Activated CD4-positive, CD25-positive, alpha-beta regulatory T cell treated with anti-CD3 and anti-CD28 coated beads, Interleukin-2, amount 50 U/mL, for 16 hours (primary cell): Measurements from ENCODE around the gene TAS1R1.

Experiments
- DNase-seq: peaks from one replicate; pipeline ENCODE4 v3.0.0-alpha.2; 2020; ENCODE audit warnings: low read depth, low spot score

Gene TAS1R1

DNA sequence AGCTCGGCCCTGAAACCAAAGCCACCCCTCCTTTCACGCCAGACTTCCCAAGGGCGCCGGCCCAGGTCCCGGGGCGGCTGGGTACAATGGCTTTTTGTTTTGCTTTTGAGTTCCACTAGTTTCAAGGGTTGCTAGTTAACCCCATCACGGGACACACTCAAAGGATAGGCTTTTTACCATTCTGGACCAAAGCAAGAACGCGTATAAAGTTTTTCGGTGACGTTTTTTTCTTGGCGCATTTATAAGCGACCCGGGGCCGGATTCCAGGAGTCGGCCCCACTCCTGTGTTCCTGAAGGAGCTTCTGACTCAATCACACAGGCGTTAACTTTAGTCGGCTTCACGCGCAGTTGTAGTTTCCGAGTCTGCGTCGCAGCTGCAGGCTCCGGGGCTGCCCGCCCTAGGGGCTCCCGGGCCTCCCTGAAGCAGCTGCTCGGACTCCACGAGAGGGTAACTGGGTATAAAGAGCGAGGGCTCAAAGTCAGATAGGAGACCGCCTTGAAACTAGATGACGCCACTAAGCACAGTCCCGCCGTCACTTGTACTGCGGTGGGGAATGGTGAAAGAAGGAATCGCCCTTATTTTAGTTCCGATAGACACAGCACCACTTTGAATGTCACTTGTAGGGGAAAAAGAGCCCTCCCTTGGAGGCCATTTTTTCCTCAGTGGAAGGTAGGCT lies 48.3 kb downstream of the TAS1R1 start:
- DNase-seq: peak; percentile 30

DNA sequence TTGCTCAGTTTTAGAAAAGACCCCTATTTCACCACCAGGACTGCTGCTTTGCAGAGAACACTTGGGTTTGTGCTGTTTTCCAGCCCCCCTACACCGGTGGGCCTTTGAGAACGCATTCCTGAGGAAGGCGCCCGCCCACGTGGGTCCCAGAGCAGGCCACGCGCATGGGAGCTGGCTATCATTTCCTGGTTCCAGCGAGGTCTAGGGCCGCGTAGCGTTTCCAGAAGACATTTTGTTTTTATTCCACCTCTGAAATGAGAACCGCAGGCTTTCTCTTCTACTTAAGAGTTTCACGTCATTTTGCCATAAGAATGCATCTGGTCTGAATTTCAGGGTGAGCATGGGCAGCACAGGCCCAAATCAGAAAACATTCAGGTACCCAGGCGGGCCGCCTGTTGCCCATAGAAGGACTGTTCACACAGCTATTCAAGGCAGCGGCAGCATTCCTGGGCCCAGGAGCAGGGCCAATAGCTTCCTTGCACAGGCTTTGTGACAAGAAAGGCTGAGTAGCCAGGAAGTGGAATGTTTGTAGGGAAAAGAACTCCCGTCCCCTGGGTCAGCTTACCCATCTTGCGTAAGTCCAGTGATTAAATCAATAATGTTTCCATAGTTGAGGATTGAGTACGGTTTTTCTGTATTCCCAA lies 48.9 kb downstream of the TAS1R1 start:
- no peak for DNase-seq

DNA sequence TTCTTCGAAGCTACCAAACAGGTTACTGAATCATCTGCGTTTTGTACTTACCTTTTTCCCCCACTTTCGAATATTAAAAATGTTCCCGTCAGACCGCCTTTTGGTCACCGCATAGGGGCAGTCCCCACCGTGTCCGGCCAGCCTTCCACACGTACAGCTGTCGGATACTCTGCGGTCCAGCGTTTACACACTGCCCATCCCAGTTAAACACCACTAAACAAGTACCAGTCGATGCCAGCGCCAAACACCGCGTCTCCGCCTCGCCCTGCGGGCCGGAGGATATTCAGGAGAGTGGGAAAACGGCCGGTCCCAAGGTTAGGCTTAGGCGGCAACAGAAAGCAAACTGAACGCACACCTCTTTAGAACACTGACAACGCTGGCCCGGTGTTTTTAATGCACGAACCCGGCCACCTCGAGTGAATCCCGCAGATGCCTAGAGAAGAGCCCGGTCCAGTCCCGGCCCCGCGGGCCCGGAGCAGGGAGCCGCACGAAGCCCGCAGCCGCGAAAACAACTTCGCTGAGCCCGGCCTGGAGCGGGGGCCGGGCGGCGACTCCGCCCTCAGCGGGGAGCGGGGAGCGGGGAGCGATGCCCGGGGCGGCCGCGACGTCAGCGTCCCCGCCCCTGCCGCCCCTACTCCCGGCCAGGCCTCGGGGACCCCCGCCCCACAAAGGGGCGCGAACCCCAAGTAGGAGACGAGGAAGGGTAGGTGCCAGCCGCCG lies 57.7 kb downstream of the TAS1R1 start:
- no peak for DNase-seq

DNA sequence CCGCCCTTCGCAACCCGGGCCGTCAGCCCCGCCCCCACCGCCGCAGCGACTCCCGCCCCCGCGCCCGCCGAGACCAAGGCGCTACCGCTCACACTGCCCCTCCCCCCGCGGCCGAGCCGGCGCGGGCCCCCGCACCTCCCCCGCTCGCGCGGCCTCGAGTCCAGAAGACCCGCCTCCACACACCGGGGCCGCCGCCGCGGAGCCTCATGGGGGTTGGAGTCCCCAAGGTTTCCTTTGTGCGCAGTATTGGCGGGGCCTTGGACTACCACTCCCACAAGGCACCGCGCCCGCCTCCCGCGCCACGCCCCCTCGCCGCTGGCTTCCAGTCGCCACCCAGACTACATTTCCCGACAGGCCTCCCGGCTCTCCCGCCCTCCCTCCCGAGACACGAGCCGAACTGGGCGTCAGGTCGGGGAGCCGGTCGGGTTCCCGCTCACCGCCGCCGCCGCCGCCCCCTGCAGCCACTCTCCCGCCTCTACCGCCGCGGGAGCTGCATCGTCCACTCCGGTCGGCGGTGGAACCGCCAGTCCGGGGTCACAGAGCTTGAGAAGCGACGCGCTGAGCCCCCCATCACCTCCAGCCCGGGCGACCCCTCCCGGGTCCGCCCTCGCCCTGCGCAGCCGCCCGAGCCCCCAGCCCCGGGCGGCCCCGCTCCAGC lies 58.4 kb downstream of the TAS1R1 start, which contains the start of gene PHF13:
TSS of gene PHF13 (plus strand) at position 371 of the 658 bp plus-strand sequence. CDS start 336 bp downstream, outside the sequence.
- DNase-seq: peak; percentile 99

DNA sequence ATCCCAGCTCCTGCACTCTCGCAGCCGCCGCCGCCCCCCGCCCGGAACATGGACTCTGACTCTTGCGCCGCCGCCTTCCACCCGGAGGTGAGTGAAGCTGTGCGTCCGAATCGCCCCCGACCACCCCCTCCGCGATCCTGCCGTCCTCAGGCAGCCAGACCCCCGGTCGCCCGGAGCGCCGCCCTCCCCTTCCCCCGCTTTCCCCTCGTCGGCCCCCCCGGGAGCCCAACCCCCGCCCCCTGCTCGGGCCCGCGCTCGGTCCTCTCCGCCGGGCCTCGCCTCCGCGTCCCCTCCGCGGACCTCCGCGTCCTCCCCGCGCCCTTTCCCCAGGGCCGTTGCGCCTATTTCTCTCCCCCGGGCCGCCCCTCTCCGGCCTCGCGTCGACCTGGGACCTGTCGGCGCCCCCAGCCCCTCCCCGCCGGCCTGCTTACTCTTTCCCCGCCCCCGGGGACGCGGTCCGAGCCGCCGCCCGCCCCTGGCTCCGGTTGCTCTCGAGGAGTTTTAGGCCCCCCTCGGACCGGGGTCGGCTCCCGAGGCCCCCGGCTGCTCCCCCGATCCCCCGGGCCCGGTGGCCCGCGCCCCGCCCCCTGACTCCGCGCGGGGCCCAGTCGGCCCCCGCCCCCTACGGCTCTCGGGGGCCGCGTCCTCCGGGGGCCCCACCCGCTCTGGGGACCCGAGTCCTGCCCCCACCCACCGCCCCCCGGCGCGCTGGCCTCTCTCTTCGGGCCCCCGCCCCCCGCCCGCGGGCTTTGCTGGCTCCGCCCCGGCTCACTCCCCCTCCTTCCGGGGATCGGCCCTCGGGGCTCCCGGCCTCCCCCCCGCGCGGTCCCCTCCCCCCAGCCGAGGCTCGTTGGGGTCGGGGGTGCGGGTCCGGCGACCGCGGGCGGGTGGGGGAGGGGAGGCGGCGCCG lies 59.2 kb downstream of the TAS1R1 start:
- no peak for DNase-seq

DNA sequence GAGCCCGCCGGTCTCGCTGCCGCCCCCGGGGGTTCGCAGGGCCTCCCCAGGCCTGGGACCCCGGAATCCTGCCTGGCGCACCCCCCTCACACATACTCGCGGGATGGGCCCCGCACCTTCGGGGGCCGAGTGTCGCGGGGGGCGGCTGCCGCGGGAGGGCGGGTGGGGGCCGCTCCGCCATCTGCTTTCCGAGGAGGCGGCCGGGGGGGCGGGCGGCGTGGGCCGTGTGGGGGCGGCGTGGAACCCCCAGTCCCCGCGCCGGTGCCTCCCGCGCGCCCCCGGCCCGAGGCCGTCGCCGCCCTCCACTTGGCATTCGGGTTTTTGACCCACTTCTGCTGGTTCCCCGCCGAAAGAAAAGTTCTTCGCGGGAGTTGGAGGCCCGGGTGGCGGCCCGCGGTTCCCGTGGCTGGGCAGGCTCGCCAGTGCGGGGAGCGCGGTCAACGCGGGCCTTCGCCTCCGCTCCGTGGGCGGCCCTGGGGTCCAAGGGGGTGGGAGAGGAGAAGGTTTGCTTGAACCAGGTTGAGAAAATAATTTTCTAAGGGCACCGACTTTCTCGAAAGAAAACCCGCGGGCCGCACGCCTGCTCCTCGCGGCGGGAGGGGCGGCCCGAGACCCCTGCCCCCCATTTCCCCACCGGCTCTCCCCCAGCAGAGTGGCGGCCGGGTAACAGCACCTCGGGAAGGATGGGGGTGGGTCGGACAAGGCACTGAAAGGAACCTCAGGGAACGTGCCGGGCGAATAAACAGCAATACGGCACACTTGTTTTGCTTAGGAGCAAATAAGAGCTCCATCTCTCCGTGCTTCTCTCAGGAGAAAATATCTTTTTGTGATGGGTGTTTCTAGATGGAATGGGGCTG lies 60.0 kb downstream of the TAS1R1 start:
- DNase-seq: no peak

DNA sequence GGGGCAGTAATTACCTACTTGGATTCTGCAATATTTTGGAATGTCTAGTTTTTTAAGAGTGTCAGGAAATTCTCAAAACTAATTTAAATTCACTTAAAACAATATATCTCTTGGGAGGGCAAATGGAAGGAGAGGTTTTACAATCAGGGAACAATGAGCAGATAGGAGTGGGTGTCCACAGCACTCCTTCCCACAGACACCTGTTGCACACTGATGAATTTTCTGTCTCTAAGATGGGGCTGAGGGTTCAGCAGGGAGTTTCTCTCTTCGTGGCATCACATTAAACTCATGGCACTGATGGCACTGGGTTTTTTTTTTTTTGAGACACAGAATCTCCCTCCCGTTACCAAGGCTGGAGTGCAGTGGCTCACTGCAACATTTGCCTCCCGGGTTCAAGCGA lies 63.9 kb downstream of the TAS1R1 start:
- no peak for DNase-seq

DNA sequence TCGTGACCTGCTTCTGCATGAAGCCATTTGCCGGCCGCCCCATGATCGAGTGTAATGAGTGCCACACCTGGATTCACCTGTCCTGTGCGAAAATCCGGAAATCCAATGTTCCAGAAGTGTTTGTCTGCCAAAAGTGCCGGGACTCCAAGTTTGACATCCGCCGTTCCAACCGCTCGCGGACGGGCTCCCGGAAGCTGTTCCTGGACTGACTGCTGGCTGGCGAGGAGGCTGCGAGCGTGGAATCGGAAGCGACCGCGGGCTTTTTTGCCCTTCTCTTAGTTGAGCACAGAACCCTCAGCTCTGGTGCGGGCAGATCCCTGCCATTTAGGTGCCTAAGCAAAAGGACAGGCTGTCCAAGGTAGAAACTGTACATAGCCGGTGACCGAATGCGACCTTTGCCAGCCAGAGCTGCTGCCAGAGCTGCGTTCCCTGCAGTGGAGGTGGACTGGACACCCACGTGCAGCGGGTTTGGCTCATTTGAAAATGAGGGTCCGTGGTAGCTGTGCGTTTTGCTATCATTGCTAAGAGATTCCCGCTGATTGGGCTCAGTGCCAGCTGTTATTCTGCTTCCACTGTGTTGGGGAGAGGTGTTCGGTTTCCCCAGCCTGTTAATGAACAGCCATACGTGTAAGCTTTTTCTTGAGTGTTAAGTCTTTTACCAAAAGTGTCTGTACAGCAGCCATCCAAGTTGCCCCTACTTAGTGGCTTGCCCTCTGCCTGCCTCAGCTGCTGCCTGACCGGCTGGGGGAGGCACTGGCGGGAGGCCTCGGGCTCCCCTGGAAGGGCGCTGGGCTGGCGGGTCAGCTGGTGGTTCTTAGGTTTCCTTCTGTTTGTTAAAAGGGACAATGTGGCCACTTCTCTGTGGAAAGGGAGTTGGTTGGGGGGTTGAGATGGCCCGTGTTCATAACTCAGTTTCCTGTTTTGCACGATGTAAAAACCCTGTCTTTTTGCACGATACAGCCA lies 66.6 kb downstream of the TAS1R1 start:
- no peak for DNase-seq

DNA sequence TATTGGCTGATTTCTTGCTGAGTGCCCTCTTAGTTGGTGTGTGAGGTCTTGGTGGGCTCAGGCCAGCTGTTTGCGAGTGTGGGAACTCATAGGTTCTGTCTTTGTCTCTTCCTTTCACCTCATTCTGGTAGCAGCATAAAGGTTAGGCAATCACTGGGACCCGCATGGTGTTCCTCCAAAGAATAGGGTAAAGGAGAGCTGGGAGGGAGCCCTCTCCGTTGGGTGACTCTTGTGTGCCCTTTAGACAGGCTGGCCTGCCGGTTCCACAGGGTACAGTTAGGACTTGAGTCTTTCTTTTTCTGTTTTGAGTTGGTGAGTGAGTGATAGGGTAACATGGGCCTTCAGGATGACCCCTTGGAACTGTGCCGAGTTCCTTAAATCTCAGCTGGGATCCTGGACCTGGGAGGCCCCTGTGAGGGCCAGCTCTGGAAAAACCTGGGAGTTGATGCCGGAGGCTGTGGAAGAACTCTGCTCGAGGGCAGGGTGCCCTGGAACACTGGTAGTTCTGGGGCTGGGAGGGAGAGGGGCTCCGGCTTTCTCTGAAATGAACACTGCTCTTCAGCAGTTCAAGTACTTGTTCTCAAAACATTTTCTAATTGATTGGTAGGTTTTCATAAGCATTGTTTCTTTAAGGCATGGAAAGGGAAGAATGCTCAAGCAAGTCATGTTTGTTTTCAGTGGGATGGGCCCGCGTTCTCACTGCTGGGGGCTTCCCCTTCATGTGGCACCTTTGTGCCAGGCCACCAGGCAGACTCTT lies 67.5 kb downstream of the TAS1R1 start:
- no peak for DNase-seq

DNA sequence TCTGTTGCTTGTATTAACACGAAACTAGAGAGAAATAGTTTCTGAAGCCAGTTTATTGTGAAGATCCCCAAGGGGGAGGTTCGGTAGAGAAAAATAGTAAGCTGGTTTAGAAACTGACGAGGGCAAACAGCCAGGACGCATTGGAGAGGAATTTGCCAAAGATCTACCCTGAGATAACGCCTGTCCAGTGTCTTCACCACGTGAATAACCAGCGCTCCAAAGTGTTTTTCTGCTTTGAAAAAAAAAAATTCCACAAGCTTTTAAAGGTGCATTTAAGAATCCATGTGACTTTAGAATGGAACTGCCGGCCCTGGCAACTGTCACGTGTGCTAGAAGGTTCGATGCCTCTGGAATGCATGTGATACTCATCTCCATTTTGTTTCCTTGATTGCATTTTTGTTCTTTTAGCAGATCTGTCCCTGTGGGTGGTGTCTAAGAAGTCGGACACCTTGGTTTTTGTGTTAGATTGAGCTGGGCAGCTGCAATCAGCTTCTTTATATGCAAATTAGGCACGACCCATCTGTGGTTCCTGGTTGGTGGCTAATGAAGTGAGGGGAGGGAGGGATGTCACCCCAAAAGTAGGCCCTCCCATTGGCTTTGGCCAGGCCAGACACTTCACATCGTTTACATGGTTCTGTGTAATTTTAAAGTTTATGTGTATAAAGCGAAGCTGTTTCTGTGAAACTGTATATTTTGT lies 68.3 kb downstream of the TAS1R1 start:
- DNase-seq: no peak

DNA sequence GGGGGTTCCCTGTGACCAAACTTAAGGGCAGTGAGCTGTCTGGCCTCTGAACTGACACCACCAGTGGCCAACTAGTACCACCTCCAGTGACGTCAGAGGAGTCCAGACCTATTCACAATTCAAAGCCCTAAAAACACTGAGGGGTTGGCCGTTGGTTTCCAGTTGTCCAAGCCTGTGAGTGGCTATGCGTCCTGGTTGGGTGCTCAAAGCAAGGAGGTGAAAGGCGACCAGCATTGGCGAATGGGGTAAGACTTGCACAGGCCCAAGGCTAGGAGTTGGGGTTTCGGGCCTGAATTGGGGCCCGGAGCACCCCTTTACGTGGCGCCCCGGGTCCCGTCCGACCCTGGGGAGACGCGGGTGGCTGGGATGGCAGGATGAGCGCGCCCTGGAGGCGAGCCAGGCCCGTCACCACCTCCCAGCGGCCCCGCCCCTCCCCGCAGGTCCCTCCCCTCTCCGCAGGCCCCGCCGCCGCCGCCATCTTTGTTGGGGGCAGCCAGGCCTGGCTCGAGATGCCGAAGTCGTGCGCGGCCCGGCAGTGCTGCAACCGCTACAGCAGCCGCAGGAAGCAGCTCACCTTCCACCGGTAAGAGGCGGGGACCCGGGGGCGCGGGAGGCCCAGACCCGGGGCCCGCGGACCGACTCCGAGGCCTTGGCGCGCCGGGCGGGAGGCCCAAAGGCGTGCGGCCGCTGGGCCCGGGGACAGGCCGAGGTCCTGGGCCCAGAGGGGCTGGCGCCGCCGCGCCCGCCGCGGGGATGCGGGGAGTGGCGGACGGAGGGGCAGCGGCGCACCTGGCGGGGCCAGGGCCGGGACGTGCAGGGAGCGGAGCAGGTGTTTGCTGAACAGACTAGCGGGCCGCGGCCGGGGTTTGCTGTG lies 69.8 kb downstream of the TAS1R1 start, which contains the start of gene THAP3:
TSS of gene THAP3 (plus strand) at position 159 of the 874 bp plus-strand sequence. CDS start at position 510, 351 bp downstream.
- DNase-seq: peak; percentile 76

DNA sequence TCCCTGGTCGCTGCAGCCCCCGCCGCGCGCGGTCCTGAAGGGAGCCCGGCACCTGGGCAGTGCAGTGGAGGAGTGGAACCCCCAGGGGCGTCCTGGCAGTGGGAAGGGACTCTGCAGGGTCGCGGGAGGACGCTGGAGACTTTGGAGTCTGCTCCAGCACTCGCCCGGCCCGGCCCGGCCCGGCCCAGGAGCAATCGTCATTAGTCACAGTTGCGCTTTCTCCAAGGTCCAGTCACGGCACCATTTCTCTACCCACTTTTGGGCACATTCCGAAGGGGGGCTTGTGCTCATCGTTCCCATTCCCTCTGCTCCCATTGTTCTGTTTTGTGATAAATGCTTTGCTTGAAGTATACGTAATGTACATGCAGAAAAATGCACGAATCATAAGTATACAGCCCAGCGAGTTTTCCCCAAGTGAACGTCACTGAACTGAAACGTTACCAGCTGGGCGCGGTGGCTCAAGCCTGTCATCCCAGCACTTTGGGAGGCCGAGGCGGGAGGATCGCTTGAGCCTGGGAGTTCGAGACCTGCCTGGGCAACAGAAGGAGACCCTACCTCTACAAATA lies 70.6 kb downstream of the TAS1R1 start:
- DNase-seq: no peak

DNA sequence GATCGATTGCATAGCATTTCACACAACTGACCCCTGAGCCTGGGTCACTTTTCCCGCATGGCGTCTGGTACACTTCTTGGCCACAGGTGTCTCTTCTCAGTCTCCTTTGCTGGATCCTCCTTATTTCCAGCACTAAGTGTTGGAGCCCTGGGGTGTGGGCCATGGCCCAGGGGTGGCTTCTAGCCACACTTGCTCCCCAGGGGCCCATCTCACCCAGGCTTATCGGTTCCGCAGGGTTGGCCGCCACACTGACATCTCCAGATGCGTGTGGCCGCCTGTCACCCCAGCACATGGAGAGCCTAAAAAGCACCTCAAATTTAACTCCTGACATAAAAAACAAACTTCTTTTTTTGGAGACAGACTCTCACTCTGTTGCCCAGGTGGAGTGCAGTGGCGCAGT lies 71.9 kb downstream of the TAS1R1 start:
- no peak for DNase-seq

DNA sequence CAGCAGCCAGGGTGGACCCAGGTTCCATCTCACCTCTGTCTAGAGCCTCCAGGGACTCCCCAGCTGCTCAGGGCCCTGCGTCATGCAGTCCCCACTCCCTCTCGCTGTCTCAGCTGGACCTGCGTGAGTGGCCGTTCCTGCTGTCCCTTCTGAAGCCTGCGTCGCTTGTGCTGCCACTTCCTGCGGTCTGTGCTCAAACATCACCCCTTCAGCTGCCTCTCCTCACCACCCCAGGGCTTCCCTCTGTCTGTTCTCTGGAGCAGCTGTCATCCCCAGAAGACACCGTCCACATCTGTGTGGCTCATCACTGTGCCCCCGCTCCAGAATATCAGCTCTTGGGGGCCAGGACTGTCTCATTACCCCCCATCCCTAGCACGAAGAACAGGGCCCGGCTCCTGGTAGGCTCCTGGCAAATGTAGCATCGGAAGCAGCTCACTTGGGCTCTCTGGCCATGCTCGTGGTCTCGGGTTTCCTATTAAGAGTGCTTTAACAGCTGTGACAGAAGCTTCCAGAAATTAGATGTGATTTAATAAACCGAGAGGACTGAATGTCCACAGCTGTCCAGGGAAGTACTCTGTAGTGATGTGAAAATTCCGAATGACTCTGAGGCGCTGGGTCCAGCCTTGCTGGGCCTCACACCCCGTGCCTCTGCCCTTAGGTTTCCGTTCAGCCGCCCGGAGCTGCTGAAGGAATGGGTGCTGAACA lies 72.9 kb downstream of the TAS1R1 start:
- no peak for DNase-seq

DNA sequence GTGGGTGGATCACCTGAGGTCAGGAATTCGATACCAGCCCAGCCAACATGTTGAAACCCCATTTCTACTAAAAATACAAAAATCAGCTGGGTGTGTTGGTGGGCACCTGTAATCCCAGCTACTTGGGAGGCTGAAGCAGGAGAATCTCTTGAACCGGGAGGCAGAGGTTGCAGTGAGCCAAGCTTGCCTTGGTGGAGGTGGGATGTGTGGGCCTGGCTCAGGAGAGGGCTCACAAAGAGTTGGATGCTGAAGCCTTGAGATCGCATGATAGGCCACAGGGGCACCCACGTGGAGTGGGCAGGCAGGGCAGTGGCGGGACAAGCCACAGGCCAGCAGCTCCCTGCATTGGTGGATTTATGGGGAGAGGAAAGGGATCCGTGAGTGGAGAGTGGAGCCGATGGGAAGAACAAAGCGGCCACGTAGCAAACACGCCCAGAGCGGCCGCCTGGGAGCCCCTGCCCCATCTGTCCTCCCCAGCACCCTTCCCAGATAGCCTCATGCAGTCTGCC lies 73.9 kb downstream of the TAS1R1 start:
- DNase-seq: no peak
